HG02938 (cell line): ENCODE measurements around the gene PARP2.

Experiments used
- ATAC-seq: cut with Tn5 transposase; IDR thresholded peaks from one replicate; pipeline ENCODE4 v1.9.1; 2021; ENCODE audit warnings: mild to moderate bottlenecking, moderate library complexity; ENCODE audit not compliant: unreplicated experiment

PARP2 gene

GRCh38 chr14:20397511-20397910 is 54.1 kb downstream of the PARP2 start:
- ATAC-seq: no peak

GRCh38 chr14:20400589-20400964 is 57.1 kb downstream of the PARP2 start:
- ATAC-seq: no peak

DNA sequence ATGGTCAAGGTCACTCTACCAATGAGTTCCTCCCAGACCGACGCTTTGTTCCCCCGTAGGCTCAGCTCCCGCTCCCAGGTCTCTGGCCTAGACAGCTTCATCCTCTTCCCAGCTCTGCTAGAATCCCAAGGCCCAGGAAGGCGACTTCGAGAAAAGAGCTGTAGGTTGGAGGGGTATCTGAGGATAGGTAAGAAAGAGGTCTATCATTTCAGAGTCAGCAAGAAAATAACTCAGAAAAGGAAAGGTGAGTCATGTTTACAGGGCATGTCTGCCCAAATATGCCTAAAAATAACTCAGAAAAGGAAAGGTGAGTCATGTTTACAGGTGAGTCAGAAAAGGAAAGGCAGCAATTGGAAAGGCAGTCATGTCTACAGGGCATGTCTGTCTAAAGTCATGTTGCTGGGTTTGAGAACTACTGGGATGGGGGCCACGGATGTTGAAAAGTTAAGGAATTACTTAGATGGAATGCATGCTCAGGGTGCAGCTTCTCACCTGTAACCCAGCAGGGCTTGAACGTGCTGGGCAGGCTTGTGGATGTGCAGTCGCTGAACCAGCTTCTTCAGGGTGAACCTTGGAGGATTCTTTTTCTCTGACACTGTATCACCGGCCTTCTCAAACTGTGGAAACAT is 57.6 kb downstream of the PARP2 start:
- no peak for ATAC-seq

- no peak for ATAC-seq
Observed at GRCh38 chr14:20403521-20403920, 60.1 kb downstream of the PARP2 start.
